H1 (cell line): ENCODE data around the gene KCNH6. TPM values are rescaled to one million over a fixed set of nuclear protein-coding genes. Genes with fewer than 3 reads are reported as not detected.

Source experiments
- JUND ChIP-seq: IDR thresholded peaks from 2 replicates; pipeline ENCODE4 v1.6.1; 2011; ENCODE audit warnings: mild to moderate bottlenecking, improper control_type of control experiment, low read length
- RAD21 ChIP-seq, 2 experiments: IDR thresholded peaks in 1 of 2; conservative IDR thresholded peaks in 1 of 2; 2 replicates each; pipeline ENCODE4 v1.6.1; 2011; ENCODE audit warnings: low read depth in 2 of 2, low read length in 2 of 2, improper control_type of control experiment in 1 of 2, inconsistent platforms in 1 of 2, mild to moderate bottlenecking in 1 of 2, moderate library complexity in 1 of 2
- polyA plus RNA-seq, 7 experiments: library from polyadenylated mRNA; depleted of rRNA in 3 of 7; stranded (reverse) in 5 of 7; unstranded in 2 of 7; fragments of >200 nt in 5 of 7; fragments of 200-250 nt in 2 of 7; gene quantifications; 1 replicate in 5 of 7; 2 replicates in 1 of 7; 4 replicates in 1 of 7; pipeline versions ENCODE4 v1.2.1 to v1.2.3, GENCODE V29; 2011 to 2013; ENCODE audit warnings: missing spikeins in 2 of 7, mixed read lengths in 2 of 7
- total RNA-seq: library from RNA; stranded (reverse); fragmentation: NEBNext Ultra II Directional; extraction: Animal tissue kit (Norgen Biotek cat#: 25700); gene quantifications from 2 replicates; pipeline ENCODE4 v1.2.1, GENCODE V29; 2021

The KCNH6 gene
- total and polyA plus RNA-seq, 2 of the 8 experiments (the other 6 are each of a cell fraction or from before 2014, with no cell fraction given), result 1.8 to 3.6 TPM

GRCh38 chr17:63512388-63512787 is 10.8 kb upstream of the KCNH6 start (continued):
- TF ChIP-seq RAD21 (IDR thresholded peaks at IDR 0.05 in 1 of 2, conservative IDR thresholded peaks at IDR 0.05 in 1 of 2; ENCODE audit: low read depth in 2 of 2, low read length in 2 of 2), result no peak
- no peak for TF ChIP-seq JUND
